Stimulated activated CD8-positive, alpha-beta memory T cell treated with anti-CD3 and anti-CD28 coated beads, Interleukin-12 subunit alpha, Interleukin-12 subunit beta, amount 100 ng/mL, for 24 hours (primary cell): ENCODE data around the gene UBE2D1.

ENCODE experiments used
- DNase-seq: peaks from one replicate; pipeline ENCODE4 v3.0.0-alpha.2; 2020; ENCODE audit errors: extremely low read depth

UBE2D1 gene

GRCh38 chr10:58334817-58335305 lies at the start of gene UBE2D1:
UBE2D1 (plus strand) TSS chr10:58335006; CDS start chr10:58335202, 196 bp downstream.
- peak; percentile 72 for DNase-seq

DNA sequence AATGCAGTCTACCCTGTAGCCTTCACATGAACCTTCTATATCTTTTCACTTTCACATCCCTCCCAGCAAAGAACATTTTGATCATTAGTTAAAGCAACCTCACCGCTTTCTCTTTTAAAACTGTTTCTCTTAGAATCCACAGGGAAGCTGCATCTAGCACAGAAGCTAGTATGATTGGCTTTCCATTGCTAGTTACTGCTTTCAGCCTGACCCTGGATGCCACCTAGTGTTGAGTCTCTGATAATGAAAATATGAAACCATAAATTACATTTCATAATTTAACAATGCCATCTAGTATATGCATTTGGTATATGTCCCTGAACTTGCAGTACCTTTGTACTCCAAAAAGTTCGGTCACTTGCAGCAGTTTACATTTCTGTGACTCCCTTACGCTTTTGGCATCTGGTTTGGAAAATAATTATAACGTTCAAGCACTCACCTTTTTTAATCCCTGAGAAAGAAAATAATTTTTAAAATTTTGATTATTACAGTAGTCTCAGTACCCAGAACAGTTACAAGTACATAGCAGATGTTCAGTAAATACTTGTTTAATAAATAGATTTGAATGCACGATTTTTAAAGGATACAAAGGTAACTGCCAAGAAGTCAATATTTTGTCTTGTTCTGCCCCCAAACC lies 43.1 kb upstream of the UBE2D1 start:
- no peak for DNase-seq

GRCh38 chr10:58293989-58294388 lies 40.8 kb upstream of the UBE2D1 start:
- no peak for DNase-seq

DNA sequence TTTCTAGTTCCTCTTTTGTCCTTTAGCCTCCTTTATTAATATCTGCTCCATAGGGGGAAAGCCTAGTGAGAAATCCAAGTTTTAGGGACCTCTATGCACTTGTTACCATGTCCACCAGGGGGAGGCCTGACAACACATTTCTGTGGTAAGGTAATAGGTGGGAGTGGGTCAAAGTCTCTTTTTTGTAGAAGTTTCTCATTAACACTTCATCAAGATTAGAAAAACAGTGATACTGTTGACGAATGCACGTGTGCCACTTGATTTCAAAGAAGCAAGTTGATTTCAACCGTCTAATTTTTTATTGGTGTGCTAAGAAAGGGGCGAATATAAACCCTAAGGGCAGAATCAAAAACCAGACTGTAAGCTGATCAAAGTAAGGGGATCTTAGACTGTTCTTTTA lies 35.2 kb upstream of the UBE2D1 start:
- DNase-seq, result no peak

GRCh38 chr10:58300676-58301075 lies 34.1 kb upstream of the UBE2D1 start:
- no peak for DNase-seq

- no peak for DNase-seq
These were observed 32.6 kb upstream of the UBE2D1 start for GRCh38 chr10:58302254-58302653.

DNA sequence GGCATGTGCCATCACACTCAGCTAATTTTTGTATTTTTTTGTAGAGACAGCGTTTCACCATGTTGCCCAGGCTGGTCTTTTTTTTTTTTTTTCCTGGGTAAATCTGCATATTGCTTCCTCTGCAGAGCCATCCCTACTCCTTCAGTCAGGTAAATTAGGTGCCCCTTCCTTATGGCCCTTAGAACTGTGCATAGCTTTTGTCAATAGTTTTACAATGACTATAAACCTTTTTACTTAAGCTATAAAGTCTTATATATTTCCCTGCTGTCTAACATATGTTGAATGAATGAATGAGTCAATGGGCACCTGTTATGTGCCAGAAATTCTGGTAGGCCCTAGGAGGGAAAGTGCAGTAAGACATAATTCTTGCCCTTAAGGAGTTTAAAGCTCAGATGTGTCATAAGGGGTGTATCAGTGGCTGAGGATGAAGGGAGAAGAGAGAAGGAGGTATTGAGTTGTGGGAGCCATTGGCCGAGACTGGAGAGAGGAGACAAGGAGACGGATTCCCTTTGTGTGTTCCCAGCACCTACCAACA lies 30.6 kb upstream of the UBE2D1 start:
- no peak for DNase-seq

GRCh38 chr10:58305821-58306220 lies 29.0 kb upstream of the UBE2D1 start:
- no peak for DNase-seq

GRCh38 chr10:58307676-58308075 lies 27.1 kb upstream of the UBE2D1 start:
- DNase-seq, result no peak

GRCh38 chr10:58311026-58311425 lies 23.8 kb upstream of the UBE2D1 start:
- DNase-seq, result no peak

- DNase-seq, result no peak
These were observed 17.9 kb upstream of the UBE2D1 start for GRCh38 chr10:58316874-58317273.

- no peak for DNase-seq
These were observed 16.5 kb upstream of the UBE2D1 start for GRCh38 chr10:58318346-58318745.

- DNase-seq, result no peak
These were observed 15.2 kb upstream of the UBE2D1 start for GRCh38 chr10:58319599-58319998.

GRCh38 chr10:58320351-58321049 lies 14.3 kb upstream of the UBE2D1 start:
- no peak for DNase-seq

DNA sequence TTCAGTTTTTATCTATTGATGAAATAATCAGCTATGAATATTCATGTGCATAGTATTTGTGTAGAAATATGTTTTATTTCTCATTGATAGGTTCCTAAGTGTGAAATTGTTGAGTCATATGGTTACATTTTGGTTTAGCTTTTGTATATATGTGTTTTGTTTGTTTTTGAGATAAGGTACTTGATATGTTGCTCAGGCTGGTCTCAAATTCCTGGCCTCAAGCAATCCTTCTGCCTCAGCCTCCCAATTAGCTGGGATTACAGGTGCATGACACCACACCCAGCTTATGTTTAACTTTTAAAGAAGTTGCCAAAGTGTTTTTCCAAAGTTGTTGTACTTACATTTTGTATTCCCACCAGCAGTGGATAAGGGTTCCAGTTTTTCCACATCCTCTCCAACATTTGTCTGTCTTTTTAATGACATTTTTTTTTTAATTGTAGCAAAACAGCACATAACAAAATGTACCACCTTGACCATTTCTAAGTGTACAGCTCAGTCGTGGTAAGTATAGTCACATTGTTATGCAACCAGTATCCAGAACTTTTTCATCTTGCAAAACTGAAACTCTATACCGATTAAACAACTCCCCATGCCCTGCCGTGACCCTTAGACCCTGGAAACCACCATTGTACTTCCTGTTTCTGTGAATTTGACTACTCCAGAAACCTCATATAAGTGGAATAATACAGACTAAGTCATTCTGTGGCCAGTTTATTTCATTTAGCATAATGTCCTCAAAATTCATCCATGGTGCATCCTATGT lies 12.6 kb upstream of the UBE2D1 start:
- DNase-seq, result no peak

- DNase-seq, result no peak
These were observed 12.0 kb upstream of the UBE2D1 start for GRCh38 chr10:58322835-58323209.

DNA sequence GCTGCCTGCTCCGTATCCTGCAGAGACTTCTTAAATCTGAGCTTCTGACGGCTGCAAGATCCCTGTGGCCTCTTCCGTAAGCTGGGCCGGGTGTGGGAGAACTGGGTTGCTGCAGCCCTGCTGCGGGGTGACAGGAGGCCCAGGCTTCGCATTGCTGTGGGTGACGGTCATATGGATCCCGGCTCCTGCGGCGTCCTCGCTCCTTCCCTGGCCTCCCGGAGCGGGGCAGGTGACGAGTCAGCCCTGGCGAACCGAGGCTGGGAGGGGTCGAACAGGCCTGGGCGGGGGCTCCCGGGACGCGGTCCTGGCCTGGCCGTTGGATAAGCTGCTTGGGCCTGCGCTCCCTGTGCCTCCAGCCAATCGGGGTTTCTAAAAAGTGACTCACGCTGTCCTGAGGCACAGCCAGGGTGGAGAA lies 7.8 kb upstream of the UBE2D1 start:
- no peak for DNase-seq

- DNase-seq, result no peak
These were observed 6.6 kb upstream of the UBE2D1 start for GRCh38 chr10:58328233-58328632.

DNA sequence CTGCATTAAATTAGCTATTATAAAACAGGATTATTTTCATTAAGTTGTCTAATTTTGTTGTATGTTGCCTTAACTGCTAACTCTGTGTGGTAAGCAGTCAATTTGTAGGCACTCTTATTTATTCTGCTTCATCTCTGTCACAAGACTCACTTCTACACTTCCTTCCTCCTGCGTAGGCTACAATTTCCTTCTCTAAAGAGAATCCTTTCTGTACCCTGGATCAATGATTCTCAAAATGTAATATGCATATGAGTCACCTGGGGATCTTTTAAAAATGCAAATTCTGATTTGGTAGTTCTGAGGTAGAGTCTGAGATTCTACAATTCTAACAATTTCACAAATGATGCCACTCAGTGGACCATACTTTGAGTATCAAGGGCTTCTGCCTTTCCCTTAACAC lies 4.4 kb upstream of the UBE2D1 start:
- no peak for DNase-seq

- DNase-seq, result no peak
These were observed 3.2 kb upstream of the UBE2D1 start for GRCh38 chr10:58331646-58332045.

DNA sequence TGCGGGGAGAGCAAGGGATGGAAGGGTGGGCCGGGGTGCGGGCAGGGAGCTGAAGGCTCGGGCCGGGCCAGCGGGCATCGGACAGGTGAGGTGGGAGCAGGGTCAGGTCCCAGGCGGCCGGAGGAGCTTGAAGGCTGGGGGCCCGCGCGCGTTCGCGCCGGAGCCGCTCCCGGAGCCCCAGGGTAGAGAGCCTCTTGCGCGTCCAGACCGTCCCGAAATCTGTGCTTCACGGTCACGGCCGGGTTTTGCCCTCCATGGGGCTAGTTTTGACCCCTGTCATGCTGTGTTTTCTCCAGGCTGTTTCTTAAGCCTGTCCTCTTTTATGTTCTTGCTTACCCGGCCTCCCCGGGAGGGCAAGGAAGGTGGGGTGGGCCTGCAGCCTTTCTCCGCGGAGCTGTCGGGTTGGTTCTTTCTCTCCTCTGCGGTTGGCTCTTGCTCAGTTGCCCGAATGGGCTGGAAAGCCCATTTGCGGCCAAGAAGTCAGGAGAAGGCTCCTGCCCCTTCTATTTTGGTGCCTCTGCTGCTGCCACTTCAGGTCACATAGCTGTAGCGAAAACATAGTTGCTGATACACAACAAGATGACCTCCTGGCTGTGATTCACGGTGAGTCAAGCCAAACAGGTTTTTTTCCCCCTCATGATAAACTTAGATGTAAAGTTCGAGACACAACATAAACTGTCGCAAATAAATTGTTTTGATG lies 650 bp downstream of the UBE2D1 start:
- no peak for DNase-seq

- DNase-seq, result no peak
These were observed 1.4 kb downstream of the UBE2D1 start for GRCh38 chr10:58336242-58336641.
